GM12878 (cell line): ENCODE results near the gene NFE2L2. TPM values are rescaled to one million over a fixed set of nuclear protein-coding genes. Genes with fewer than 3 reads are reported as not detected.

Source experiments
- ZBTB40 ChIP-seq: fragments of 450-650 bp; IDR thresholded peaks from 2 replicates; pipeline ENCODE4 v1.6.1; 2016; ENCODE audit warnings: mild to moderate bottlenecking, moderate library complexity, borderline replicate concordance
- polyA plus RNA-seq, 11 experiments: library from polyadenylated mRNA; depleted of rRNA in 4 of 11; unstranded in 6 of 11; stranded (reverse) in 5 of 11; fragments of >200 nt; fragmentation: Nextera tagmentation in 4 of 11; fragmentation: Illumina TruSeq in 1 of 11; extraction: Ambion mirVana in 4 of 11; extraction: Trizol in 1 of 11; gene quantifications; 1 replicate in 1 of 11; 2 replicates in 10 of 11; pipeline versions ENCODE4 v1.2.1 to v1.2.3, GENCODE V29; 2011 to 2016; ENCODE audit warnings: inconsistent platforms in 2 of 11, missing spikeins in 2 of 11, low read depth in 1 of 11
- total RNA-seq, 4 experiments: library from RNA; depleted of rRNA in 3 of 4; stranded (reverse); fragments of >200 nt in 3 of 4; fragmentation: Illumina TruSeq in 1 of 4; extraction: Trizol in 1 of 4; gene quantifications; 2 replicates each; pipeline versions ENCODE4 v1.2.1 to v1.2.3, GENCODE V29; 2013 to 2021
- TF ChIP-seq, protein P1 (sequence below): IDR thresholded peaks from 2 replicates; pipeline ENCODE4 v1.6.1; 2012; ENCODE audit warnings: mild to moderate bottlenecking, low read depth, low read length

The NFE2L2 gene
- total and polyA plus RNA-seq, 10 of the 15 experiments (the other 5 are each of a cell fraction or from before 2014, with no cell fraction given): 18.4 to 69.8 (median 37.1) TPM

DNA sequence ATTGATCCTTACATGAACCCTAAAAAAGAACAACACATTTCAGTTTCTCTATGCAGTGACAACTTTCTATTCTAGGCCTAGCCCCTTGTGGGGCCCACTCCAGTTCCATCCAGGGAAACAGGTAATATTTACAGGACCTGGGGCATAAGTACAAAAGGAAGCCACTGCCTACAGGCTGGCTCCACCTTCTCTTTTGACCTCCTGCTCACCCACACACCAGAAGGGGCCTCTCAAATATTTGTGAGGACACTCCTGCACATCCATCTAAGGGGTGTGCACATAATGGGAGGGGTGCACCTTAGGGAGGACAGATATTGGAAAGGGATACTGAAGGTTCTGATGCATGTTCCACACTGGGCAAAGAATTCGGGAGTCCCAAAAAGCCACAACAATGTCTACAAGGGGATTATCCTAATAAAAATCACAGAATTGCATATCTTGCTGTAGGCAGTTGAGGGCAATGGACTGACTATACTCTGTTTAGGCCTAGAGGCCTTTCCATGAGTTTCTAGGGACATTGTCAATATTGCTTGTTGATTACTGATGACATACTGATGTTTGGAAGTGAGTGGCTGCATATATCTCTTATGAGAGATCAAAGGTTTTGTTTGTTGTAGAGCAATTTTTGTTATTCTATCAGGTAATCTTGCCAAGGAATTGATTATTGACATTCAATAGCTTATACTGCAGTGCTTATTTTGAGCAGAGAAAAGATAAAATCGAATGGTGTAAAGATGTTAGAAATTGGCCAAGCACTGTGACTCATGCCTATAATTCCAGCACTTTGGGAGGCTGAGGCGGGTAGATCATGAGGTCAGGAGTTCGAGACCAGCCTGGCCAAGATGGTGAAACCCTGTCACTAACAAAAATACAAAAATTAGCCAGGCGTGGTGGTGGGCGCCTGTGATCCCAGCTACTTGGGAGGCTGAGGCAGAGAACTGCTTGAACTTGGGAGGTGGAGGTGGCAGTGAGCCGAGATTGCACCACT is 75.8 kb downstream of the NFE2L2 start (continued):
- TF ChIP-seq, protein P1, sequence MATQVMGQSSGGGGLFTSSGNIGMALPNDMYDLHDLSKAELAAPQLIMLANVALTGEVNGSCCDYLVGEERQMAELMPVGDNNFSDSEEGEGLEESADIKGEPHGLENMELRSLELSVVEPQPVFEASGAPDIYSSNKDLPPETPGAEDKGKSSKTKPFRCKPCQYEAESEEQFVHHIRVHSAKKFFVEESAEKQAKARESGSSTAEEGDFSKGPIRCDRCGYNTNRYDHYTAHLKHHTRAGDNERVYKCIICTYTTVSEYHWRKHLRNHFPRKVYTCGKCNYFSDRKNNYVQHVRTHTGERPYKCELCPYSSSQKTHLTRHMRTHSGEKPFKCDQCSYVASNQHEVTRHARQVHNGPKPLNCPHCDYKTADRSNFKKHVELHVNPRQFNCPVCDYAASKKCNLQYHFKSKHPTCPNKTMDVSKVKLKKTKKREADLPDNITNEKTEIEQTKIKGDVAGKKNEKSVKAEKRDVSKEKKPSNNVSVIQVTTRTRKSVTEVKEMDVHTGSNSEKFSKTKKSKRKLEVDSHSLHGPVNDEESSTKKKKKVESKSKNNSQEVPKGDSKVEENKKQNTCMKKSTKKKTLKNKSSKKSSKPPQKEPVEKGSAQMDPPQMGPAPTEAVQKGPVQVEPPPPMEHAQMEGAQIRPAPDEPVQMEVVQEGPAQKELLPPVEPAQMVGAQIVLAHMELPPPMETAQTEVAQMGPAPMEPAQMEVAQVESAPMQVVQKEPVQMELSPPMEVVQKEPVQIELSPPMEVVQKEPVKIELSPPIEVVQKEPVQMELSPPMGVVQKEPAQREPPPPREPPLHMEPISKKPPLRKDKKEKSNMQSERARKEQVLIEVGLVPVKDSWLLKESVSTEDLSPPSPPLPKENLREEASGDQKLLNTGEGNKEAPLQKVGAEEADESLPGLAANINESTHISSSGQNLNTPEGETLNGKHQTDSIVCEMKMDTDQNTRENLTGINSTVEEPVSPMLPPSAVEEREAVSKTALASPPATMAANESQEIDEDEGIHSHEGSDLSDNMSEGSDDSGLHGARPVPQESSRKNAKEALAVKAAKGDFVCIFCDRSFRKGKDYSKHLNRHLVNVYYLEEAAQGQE: no peak
- no peak for TF ChIP-seq ZBTB40
